Measurements from ENCODE around the gene PACS2.

- TF ChIP-seq, protein P1, sequence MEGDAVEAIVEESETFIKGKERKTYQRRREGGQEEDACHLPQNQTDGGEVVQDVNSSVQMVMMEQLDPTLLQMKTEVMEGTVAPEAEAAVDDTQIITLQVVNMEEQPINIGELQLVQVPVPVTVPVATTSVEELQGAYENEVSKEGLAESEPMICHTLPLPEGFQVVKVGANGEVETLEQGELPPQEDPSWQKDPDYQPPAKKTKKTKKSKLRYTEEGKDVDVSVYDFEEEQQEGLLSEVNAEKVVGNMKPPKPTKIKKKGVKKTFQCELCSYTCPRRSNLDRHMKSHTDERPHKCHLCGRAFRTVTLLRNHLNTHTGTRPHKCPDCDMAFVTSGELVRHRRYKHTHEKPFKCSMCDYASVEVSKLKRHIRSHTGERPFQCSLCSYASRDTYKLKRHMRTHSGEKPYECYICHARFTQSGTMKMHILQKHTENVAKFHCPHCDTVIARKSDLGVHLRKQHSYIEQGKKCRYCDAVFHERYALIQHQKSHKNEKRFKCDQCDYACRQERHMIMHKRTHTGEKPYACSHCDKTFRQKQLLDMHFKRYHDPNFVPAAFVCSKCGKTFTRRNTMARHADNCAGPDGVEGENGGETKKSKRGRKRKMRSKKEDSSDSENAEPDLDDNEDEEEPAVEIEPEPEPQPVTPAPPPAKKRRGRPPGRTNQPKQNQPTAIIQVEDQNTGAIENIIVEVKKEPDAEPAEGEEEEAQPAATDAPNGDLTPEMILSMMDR (conservative IDR thresholded peaks at IDR 0.05; ENCODE audit: low read depth, low read length): no peak
- TF ChIP-seq EZH2phosphoT487 (IDR thresholded peaks at IDR 0.05; ENCODE audit: borderline replicate concordance, low read length): no peak
- no peak for TF ChIP-seq EZH2 (IDR thresholded peaks at IDR 0.05; ENCODE audit: low read length, unreplicated experiment)
Observed at GRCh38 chr14:105424861-105425260, 110.3 kb downstream of the PACS2 start.
